Stimulated activated CD4-positive, alpha-beta T cell treated with anti-CD3 and anti-CD28 coated beads, Interleukin-4, amount 100 ng/mL, for 1 hour (primary cell): Measurements from ENCODE around the gene C2CD5.
"Not testable (repeated sequence)": the region's sequence is repeated elsewhere in the genome, so short reads cannot be mapped to it uniquely, and the experiment has no call there.

ENCODE experiments used
- DNase-seq: peaks from one replicate; pipeline ENCODE4 v3.0.0-alpha.2; 2020

C2CD5 gene

GRCh38 chr12:22535038-22535437 lies 9.3 kb downstream of the C2CD5 start:
- DNase-seq: no peak

- DNase-seq: no peak
Measured at GRCh38 chr12:22533155-22533554, 11.2 kb downstream of the C2CD5 start.

- DNase-seq: no peak
Measured at GRCh38 chr12:22532317-22532716, 12.0 kb downstream of the C2CD5 start.

- no peak for DNase-seq
Measured at GRCh38 chr12:22531205-22531604, 13.1 kb downstream of the C2CD5 start.

GRCh38 chr12:22529281-22530060 lies 14.9 kb downstream of the C2CD5 start:
- DNase-seq: no peak

- DNase-seq: no peak
Measured at GRCh38 chr12:22527999-22528398, 16.3 kb downstream of the C2CD5 start.

- DNase-seq: no peak
Measured at GRCh38 chr12:22526836-22527235, 17.5 kb downstream of the C2CD5 start.

- DNase-seq: no peak
Measured at GRCh38 chr12:22525426-22525825, 18.9 kb downstream of the C2CD5 start.

- no peak for DNase-seq
Measured at GRCh38 chr12:22518998-22519397, 25.3 kb downstream of the C2CD5 start.

GRCh38 chr12:22518060-22518719 lies 26.2 kb downstream of the C2CD5 start:
- DNase-seq: no peak

- DNase-seq: no peak
Measured at GRCh38 chr12:22514875-22515274, 29.5 kb downstream of the C2CD5 start.

- DNase-seq: no peak
Measured at GRCh38 chr12:22505826-22506225, 38.5 kb downstream of the C2CD5 start.

GRCh38 chr12:22500100-22500499 lies 44.2 kb downstream of the C2CD5 start:
- DNase-seq: no peak

- no peak for DNase-seq
Measured at GRCh38 chr12:22499445-22499844, 44.9 kb downstream of the C2CD5 start.

- DNase-seq: no peak
Measured at GRCh38 chr12:22494319-22494718, 50.0 kb downstream of the C2CD5 start.

- DNase-seq: no peak
Measured at GRCh38 chr12:22491034-22491433, 53.3 kb downstream of the C2CD5 start.

GRCh38 chr12:22488478-22488877 lies 55.9 kb downstream of the C2CD5 start:
- DNase-seq: no peak

- not testable (repeated sequence) for DNase-seq
Measured at GRCh38 chr12:22487683-22488082, 56.7 kb downstream of the C2CD5 start.

- no peak for DNase-seq
Measured at GRCh38 chr12:22481547-22482104, 62.7 kb downstream of the C2CD5 start.

- not testable (repeated sequence) for DNase-seq
Measured at GRCh38 chr12:22480814-22481213, 63.5 kb downstream of the C2CD5 start.

- no peak for DNase-seq
Measured at GRCh38 chr12:22480016-22480415, 64.3 kb downstream of the C2CD5 start.

- DNase-seq: no peak
Measured at GRCh38 chr12:22477894-22478287, 66.5 kb downstream of the C2CD5 start.

- no peak for DNase-seq
Measured at GRCh38 chr12:22477166-22477893, 67.0 kb downstream of the C2CD5 start.

GRCh38 chr12:22476133-22476532 lies 68.2 kb downstream of the C2CD5 start:
- no peak for DNase-seq
